ENCODE data around the gene TRAF2. TPM values are rescaled to one million over a fixed set of nuclear protein-coding genes. Genes with fewer than 3 reads are reported as not detected.
A peak's percentile ranks its signal among the peaks of the same experiment; 100 is the strongest.

The TRAF2 gene
- total and polyA plus RNA-seq, 2 of the 13 experiments (the other 11 are each of a cell fraction or from before 2014, with no cell fraction given) = 12.4 to 13.6 TPM

DNA sequence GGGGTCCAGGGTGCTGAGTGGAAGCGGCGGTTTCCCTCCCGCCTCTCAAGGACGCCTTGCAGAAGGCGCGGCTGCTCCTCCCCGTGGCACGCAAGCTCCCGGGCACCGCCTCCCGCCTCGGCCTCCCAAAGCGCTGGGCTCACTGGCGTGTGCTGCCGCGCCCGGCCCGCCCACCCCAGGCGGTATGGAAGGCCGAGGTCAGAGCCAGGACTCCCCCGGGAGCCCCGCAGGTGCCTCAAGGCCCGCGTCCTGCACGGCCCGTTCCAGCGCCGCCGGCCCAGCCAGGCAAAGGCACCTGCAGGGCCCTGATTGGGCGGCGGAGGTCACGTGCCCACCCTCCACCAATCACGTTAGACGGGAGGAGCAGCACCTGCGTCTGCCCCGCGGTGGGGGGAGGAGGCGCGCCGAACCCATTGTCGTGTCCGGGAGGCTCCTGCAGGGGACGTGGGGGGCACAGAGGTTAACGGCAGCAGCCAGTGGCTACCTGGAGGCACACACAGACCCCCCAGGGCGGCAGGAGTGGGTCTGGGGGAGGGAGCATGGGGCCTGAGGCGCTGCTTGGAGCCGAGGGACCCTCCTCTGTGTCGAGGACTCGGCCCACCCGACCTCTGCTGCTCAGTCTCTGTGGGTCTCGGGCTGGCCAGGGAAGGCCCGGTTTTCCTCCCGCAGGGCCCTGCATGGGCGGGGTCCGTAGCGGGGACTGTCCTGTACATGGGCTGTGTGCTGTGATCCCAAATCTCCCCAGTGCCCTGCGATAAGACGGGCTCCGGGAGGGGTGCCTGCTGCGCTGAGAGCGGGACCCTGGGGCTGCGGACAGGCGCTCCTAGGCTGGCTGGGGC lies 63.7 kb downstream of the TRAF2 start (continued):
- TF ChIP-seq RAD21 (CRISPR knock-in tag; IDR thresholded peaks at IDR 0.05) (peak; percentile 25), ESRRA (CRISPR knock-in tag; IDR thresholded peaks at IDR 0.05; ENCODE audit: low read depth) (0 out of 2 replicates have a peak, but pooled peaks have one; percentile 43), ZFP37 (CRISPR knock-in tag; IDR thresholded peaks at IDR 0.05; ENCODE audit: borderline replicate concordance) (no peak), ZNF746 (CRISPR knock-in tag; IDR thresholded peaks at IDR 0.05) (no peak), SIN3A (IDR thresholded peaks at IDR 0.05; ENCODE audit: borderline replicate concordance, low read depth, low read length) (no peak; the same call in 1 of the 2 replicates), GPN1 (CRISPR knock-in tag; IDR thresholded peaks at IDR 0.05; ENCODE audit: borderline replicate concordance) (no peak), PHF8 (CRISPR knock-in tag; IDR thresholded peaks at IDR 0.05) (peak; percentile 81), GTF3A (CRISPR knock-in tag; conservative IDR thresholded peaks at IDR 0.05) (no peak), HIVEP1 (CRISPR knock-in tag; IDR thresholded peaks at IDR 0.05) (peak; percentile 66), ATRX (CRISPR knock-in tag; IDR thresholded peaks at IDR 0.05; ENCODE audit: borderline replicate concordance) (no peak), MTA1 (CRISPR knock-in tag; IDR thresholded peaks at IDR 0.05; ENCODE audit: borderline replicate concordance) (no peak)
- TF ChIP-seq, protein P1, sequence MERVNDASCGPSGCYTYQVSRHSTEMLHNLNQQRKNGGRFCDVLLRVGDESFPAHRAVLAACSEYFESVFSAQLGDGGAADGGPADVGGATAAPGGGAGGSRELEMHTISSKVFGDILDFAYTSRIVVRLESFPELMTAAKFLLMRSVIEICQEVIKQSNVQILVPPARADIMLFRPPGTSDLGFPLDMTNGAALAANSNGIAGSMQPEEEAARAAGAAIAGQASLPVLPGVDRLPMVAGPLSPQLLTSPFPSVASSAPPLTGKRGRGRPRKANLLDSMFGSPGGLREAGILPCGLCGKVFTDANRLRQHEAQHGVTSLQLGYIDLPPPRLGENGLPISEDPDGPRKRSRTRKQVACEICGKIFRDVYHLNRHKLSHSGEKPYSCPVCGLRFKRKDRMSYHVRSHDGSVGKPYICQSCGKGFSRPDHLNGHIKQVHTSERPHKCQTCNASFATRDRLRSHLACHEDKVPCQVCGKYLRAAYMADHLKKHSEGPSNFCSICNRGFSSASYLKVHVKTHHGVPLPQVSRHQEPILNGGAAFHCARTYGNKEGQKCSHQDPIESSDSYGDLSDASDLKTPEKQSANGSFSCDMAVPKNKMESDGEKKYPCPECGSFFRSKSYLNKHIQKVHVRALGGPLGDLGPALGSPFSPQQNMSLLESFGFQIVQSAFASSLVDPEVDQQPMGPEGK (CRISPR knock-in tag; IDR thresholded peaks at IDR 0.05) = peak; percentile 92
- TF ChIP-seq, protein P2, sequence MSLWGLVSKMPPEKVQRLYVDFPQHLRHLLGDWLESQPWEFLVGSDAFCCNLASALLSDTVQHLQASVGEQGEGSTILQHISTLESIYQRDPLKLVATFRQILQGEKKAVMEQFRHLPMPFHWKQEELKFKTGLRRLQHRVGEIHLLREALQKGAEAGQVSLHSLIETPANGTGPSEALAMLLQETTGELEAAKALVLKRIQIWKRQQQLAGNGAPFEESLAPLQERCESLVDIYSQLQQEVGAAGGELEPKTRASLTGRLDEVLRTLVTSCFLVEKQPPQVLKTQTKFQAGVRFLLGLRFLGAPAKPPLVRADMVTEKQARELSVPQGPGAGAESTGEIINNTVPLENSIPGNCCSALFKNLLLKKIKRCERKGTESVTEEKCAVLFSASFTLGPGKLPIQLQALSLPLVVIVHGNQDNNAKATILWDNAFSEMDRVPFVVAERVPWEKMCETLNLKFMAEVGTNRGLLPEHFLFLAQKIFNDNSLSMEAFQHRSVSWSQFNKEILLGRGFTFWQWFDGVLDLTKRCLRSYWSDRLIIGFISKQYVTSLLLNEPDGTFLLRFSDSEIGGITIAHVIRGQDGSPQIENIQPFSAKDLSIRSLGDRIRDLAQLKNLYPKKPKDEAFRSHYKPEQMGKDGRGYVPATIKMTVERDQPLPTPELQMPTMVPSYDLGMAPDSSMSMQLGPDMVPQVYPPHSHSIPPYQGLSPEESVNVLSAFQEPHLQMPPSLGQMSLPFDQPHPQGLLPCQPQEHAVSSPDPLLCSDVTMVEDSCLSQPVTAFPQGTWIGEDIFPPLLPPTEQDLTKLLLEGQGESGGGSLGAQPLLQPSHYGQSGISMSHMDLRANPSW (CRISPR knock-in tag; IDR thresholded peaks at IDR 0.05; ENCODE audit: borderline replicate concordance) = no peak; the same call in 1 of the 2 replicates
- TF ChIP-seq, protein P3, sequence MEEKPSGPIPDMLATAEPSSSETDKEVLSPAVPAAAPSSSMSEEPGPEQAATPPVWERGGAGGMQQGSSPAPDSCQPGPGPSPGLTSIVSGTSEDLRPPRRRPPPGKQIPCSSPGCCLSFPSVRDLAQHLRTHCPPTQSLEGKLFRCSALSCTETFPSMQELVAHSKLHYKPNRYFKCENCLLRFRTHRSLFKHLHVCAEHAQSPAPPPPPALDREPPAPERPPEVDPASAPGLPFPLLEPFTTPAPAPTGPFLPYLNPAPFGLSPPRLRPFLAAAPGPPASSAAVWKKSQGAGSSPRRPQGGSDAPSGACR (CRISPR knock-in tag; IDR thresholded peaks at IDR 0.05) = peak; percentile 67; the same call in 1 of the 2 replicates
- TF ChIP-seq, protein P4, sequence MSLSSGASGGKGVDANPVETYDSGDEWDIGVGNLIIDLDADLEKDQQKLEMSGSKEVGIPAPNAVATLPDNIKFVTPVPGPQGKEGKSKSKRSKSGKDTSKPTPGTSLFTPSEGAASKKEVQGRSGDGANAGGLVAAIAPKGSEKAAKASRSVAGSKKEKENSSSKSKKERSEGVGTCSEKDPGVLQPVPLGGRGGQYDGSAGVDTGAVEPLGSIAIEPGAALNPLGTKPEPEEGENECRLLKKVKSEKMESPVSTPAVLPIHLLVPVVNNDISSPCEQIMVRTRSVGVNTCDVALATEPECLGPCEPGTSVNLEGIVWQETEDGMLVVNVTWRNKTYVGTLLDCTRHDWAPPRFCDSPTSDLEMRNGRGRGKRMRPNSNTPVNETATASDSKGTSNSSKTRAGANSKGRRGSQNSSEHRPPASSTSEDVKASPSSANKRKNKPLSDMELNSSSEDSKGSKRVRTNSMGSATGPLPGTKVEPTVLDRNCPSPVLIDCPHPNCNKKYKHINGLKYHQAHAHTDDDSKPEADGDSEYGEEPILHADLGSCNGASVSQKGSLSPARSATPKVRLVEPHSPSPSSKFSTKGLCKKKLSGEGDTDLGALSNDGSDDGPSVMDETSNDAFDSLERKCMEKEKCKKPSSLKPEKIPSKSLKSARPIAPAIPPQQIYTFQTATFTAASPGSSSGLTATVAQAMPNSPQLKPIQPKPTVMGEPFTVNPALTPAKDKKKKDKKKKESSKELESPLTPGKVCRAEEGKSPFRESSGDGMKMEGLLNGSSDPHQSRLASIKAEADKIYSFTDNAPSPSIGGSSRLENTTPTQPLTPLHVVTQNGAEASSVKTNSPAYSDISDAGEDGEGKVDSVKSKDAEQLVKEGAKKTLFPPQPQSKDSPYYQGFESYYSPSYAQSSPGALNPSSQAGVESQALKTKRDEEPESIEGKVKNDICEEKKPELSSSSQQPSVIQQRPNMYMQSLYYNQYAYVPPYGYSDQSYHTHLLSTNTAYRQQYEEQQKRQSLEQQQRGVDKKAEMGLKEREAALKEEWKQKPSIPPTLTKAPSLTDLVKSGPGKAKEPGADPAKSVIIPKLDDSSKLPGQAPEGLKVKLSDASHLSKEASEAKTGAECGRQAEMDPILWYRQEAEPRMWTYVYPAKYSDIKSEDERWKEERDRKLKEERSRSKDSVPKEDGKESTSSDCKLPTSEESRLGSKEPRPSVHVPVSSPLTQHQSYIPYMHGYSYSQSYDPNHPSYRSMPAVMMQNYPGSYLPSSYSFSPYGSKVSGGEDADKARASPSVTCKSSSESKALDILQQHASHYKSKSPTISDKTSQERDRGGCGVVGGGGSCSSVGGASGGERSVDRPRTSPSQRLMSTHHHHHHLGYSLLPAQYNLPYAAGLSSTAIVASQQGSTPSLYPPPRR (CRISPR knock-in tag; IDR thresholded peaks at IDR 0.05; ENCODE audit: borderline replicate concordance) = 0 out of 2 replicates have a peak, but pooled peaks have one; percentile 38
- TF ChIP-seq, protein P5, sequence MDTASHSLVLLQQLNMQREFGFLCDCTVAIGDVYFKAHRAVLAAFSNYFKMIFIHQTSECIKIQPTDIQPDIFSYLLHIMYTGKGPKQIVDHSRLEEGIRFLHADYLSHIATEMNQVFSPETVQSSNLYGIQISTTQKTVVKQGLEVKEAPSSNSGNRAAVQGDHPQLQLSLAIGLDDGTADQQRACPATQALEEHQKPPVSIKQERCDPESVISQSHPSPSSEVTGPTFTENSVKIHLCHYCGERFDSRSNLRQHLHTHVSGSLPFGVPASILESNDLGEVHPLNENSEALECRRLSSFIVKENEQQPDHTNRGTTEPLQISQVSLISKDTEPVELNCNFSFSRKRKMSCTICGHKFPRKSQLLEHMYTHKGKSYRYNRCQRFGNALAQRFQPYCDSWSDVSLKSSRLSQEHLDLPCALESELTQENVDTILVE (CRISPR knock-in tag; IDR thresholded peaks at IDR 0.05) = peak; percentile 68
